ENCODE results near the gene RABGEF1. TPM values are rescaled to one million over a fixed set of nuclear protein-coding genes. Genes with fewer than 3 reads are reported as not detected.

RABGEF1 gene
- total and polyA plus RNA-seq, 4 donors, result 5.2 to 14.0 (median 7.7) TPM

GRCh38 chr7:66734006-66734405, 6.5 kb upstream of the RABGEF1 start:
- 95% methylated on average over 6 of the region's 6 CpGs for WGBS
- TF ChIP-seq EGR1 (IDR thresholded peaks at IDR 0.05; ENCODE audit: low read depth in 2 of 2), result no peak
- TF ChIP-seq, protein P1, sequence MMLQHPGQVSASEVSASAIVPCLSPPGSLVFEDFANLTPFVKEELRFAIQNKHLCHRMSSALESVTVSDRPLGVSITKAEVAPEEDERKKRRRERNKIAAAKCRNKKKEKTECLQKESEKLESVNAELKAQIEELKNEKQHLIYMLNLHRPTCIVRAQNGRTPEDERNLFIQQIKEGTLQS (IDR thresholded peaks at IDR 0.05), result no peak
- TF ChIP-seq YY1 (IDR thresholded peaks at IDR 0.05), result no peak
- no peak for TF ChIP-seq FOXA1 (IDR thresholded peaks at IDR 0.05)
- no peak for TF ChIP-seq RXRA (IDR thresholded peaks at IDR 0.05)
- TF ChIP-seq REST (IDR thresholded peaks at IDR 0.05), result no peak
- TF ChIP-seq, protein P2, sequence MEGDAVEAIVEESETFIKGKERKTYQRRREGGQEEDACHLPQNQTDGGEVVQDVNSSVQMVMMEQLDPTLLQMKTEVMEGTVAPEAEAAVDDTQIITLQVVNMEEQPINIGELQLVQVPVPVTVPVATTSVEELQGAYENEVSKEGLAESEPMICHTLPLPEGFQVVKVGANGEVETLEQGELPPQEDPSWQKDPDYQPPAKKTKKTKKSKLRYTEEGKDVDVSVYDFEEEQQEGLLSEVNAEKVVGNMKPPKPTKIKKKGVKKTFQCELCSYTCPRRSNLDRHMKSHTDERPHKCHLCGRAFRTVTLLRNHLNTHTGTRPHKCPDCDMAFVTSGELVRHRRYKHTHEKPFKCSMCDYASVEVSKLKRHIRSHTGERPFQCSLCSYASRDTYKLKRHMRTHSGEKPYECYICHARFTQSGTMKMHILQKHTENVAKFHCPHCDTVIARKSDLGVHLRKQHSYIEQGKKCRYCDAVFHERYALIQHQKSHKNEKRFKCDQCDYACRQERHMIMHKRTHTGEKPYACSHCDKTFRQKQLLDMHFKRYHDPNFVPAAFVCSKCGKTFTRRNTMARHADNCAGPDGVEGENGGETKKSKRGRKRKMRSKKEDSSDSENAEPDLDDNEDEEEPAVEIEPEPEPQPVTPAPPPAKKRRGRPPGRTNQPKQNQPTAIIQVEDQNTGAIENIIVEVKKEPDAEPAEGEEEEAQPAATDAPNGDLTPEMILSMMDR (IDR thresholded peaks at IDR 0.05; ENCODE audit: low read depth, low read length, missing input control), result no peak
- TF ChIP-seq HNF4A (conservative IDR thresholded peaks at IDR 0.05), result no peak
- no peak for TF ChIP-seq GABPA (IDR thresholded peaks at IDR 0.05 in 1 of 2, conservative IDR thresholded peaks at IDR 0.05 in 1 of 2)
- TF ChIP-seq, protein P3, sequence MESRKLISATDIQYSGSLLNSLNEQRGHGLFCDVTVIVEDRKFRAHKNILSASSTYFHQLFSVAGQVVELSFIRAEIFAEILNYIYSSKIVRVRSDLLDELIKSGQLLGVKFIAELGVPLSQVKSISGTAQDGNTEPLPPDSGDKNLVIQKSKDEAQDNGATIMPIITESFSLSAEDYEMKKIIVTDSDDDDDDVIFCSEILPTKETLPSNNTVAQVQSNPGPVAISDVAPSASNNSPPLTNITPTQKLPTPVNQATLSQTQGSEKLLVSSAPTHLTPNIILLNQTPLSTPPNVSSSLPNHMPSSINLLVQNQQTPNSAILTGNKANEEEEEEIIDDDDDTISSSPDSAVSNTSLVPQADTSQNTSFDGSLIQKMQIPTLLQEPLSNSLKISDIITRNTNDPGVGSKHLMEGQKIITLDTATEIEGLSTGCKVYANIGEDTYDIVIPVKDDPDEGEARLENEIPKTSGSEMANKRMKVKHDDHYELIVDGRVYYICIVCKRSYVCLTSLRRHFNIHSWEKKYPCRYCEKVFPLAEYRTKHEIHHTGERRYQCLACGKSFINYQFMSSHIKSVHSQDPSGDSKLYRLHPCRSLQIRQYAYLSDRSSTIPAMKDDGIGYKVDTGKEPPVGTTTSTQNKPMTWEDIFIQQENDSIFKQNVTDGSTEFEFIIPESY (IDR thresholded peaks at IDR 0.05), result no peak
- no peak for TF ChIP-seq SP1 (IDR thresholded peaks at IDR 0.05)
- no peak for TF ChIP-seq RAD21 (IDR thresholded peaks at IDR 0.05)
- TF ChIP-seq FOXA2 (IDR thresholded peaks at IDR 0.05), result no peak
- TF ChIP-seq, protein P4, sequence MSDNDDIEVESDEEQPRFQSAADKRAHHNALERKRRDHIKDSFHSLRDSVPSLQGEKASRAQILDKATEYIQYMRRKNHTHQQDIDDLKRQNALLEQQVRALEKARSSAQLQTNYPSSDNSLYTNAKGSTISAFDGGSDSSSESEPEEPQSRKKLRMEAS (IDR thresholded peaks at IDR 0.05), result no peak
- no peak for TF ChIP-seq NR2F2 (IDR thresholded peaks at IDR 0.05)
- TF ChIP-seq TAF1 (conservative IDR thresholded peaks at IDR 0.05), result no peak
- TF ChIP-seq HNF4G (IDR thresholded peaks at IDR 0.05), result no peak
- no peak for TF ChIP-seq JUND (IDR thresholded peaks at IDR 0.05)

More at GRCh38 chr7:66734006-66734405, 6.5 kb upstream of the RABGEF1 start:
- DNase-seq (ENCODE audit: low spot score), result no peak
- Histone ChIP-seq H3K9me3 (ENCODE audit: control insufficient read depth in 4 of 4, low read length in 3 of 4) (peaks cover 0 to 7% (median 3%) of the 10 kb centered on the region in 4 donors), H3K27me3 (ENCODE audit: control insufficient read depth in 4 of 4, insufficient read depth in 4 of 4, low read length in 3 of 4) (no peaks in the 10 kb centered on the region), H3K4me3 (ENCODE audit: low read depth in 1 of 3, low read length in 3 of 3) (no peak overlapping the region), H3K9ac (ENCODE audit: low read depth in 1 of 2, low read length in 2 of 2) (no peak overlapping the region), H3K36me3 (ENCODE audit: control insufficient read depth in 4 of 4, insufficient read depth in 3 of 4, low read depth in 1 of 4, low read length in 3 of 4) (peaks cover 0 to 7% (median 0%) of the 10 kb centered on the region in 4 donors), H3K4me1 (ENCODE audit: control insufficient read depth in 4 of 4, insufficient read depth in 4 of 4, low read length in 3 of 4) (no peaks in the 10 kb centered on the region), H3K27ac (ENCODE audit: low read depth in 1 of 2, low read length in 2 of 2) (no peak overlapping the region)
